Vagina (tissue), 2 donors: ENCODE measurements around the gene SLC2A9.

Experiments used
- POLR2A ChIP-seq, 2 donors: fragments of 450-650 bp; IDR thresholded peaks; one replicate each; pipeline ENCODE4 v1.6.1; 2017; ENCODE audit warnings: antibody characterized with exemption in 2 of 2, mild to moderate bottlenecking in 2 of 2, moderate library complexity in 2 of 2
- POLR2AphosphoS5 ChIP-seq, 2 donors: sonication (generic); formaldehyde crosslinking; IDR thresholded peaks; one replicate each; pipeline ENCODE4 v1.9.0; 2017; ENCODE audit warnings: antibody characterized with exemption in 2 of 2, mild to moderate bottlenecking in 2 of 2, low read depth in 1 of 2; ENCODE audit not compliant: insufficient read depth in 1 of 2

- TF ChIP-seq POLR2A (IDR thresholded peaks at IDR 0.05) (no peak), POLR2AphosphoS5 (IDR thresholded peaks at IDR 0.05; ENCODE audit: insufficient read depth in 1 of 2, low read depth in 1 of 2) (no peak)
These were observed 32.4 kb downstream of the SLC2A9 start for GRCh38 chr4:9988933-9989332.
